ENCODE data around the gene ERG.

Gene ERG

DNA sequence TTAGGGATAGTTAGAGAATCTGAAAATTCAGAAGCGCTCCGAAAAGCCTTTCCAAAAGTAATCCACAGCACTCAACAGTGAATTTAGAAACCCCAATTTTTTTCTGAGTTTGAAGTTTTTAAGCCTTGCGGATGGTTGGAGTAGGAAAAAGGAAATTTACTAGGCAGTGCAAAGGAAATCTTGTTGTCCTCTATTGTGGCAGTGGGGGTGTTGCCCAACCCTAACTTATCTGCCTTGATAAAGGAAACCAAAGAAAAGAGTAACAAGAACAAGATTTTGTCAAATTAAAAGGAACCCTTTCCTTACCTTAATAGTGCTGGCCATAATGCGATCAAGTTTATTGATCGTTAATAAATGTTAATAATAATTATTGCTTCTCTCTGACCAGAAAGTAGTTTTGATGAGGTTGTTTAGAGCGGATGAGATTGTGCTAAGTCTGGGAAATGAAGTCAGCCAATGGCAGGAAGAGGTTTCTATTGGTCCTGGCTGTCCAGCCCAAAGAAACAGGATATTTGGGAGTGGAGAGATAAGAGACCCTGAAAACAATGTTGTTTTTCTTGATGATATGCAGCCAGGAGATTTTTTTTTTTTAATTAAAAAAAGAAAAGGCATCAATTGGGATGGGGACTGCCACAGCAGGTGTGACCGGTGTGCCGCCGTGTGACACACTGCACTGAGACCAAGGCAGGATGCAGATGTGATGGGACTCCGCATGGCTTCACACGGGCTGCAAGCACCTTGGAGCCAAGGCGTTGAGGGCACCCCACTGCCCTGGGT, at the start of gene ERG:
ERG (minus strand) TSS at position 421 of the 777 bp plus-strand sequence; CDS start at position 324, 97 bp downstream.
- no peak for DNase-seq (ENCODE audit: low read depth in 2 of 2)

DNA sequence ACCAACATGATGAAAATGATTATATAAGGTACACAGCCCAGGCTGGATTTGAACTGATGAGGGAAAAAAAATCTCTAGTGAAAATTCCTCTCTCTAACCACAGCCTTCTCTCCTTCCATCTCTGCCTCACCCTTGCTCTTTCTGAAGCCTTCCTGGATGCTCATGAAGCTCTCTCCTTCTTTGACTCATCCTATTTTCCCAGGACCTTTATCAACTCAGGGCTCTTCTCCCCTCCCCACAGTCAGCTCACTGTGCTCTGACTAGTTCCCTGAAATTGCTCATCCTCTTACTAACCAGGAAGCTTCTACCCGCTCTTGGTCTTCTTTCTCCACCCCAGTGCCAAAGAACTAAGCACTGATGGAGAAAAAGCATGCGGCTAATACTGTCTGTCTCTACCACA, 46.4 kb upstream of the ERG start:
- no peak for DNase-seq (ENCODE audit: low read depth in 2 of 2)

DNA sequence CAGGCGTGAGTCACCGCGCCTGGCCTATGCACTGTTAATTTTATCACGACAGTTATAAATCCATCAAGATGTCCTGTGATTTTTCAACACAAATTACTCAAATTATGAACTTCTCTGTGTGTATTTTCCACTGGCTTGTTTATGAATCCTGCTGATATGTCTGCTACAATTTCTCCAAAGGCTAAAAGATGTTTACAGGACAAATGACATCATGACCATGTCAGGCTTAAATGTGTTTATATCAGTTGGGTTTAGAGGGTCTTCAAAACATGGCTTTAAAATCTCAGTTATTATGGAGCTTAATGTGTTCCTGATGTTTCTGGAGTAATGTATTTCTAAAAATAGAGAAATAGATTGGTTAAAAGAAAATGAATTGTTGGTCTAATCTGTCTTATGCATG, 44.0 kb upstream of the ERG start:
- DNase-seq (ENCODE audit: low read depth in 2 of 2) = no peak

DNA sequence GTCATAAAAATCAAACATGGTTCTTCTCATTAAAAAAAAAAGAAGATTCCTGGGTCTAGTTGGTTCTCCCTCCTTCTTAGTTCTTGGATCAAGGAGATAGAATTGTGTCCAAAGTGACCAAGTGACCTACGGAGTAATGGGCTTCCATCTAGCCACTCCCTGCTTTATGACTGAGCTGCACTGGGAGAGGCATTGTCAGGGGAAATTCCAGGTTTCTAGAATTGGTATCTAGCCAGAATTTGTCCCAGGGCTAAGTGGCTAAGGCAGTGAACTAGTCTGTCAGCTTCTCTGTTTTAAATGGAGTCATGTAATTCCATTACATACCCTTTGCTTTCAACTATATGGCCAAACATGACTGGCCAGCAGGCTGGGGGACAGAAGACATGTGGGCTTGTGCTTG, 40.1 kb upstream of the ERG start:
- DNase-seq (ENCODE audit: low read depth in 2 of 2) = no peak

GRCh38 chr21:38534591-38534990, 36.3 kb upstream of the ERG start:
- DNase-seq (ENCODE audit: low read depth in 2 of 2) = no peak

DNA sequence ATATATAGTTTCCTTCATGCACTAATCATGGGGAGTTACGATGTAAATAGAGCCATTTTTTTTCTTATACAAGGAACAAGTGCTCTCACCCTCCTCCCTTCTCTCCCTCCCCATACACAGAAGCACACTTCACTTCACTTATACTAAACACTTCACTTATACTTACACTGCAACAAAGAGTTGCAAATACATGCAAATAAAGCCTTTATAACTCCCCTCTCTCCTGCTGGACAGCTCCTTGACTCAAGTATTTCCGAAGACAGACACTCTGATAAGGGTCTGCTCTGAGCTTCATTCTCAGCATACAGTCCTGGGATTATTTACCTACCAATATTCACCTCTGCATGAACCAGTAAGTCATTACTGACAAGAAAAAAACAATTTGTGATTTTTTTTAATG, 35.6 kb upstream of the ERG start:
- no peak for DNase-seq (ENCODE audit: low read depth in 2 of 2)

GRCh38 chr21:38531591-38531990, 33.3 kb upstream of the ERG start:
- no peak for DNase-seq (ENCODE audit: low read depth in 2 of 2)

DNA sequence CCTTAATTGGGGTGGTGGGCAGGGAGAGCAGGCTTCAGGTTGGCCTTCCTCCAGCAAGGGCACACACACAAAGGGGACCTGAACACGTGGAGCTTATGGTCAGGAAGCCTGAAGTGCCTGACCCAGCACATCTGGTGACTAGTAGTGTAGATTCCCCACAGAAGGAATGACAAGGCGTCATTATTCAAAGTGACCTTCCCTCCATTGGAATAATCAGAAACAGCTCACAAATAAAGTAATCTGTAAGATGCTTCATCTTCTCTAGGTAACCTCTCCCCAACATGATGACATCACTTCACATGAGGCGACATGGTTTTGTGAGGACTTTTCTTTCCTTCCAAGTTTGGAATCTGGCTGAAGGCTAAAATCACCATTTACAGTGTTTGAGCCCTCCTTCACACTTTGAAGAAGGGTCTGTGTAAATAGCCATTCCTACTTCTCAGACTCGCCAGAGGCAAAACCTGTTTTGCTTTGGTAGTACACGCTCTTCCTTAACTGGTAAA, 32.8 kb upstream of the ERG start:
- DNase-seq (ENCODE audit: low read depth in 2 of 2) = no peak

GRCh38 chr21:38527737-38528136, 29.5 kb upstream of the ERG start:
- DNase-seq (ENCODE audit: low read depth in 2 of 2) = no peak

DNA sequence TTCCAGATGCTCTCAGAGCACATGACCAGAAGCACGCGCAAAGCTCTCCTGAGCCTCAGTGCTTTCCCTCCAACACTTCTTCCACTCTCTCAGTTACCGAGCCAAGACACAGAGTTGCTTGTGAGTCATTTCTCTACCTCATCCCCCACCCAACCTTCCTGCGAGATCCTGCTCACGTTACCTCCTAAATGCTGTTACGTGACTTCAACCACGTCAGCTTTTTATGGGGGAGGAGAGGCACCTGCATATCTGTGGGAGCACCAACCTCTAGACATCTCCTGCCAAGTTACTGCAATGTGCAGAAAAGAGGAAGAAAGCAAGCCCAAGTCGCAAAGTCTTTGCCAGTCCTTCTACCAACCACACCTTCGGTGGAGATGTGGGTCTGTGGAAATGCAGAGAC, 27.2 kb upstream of the ERG start:
- DNase-seq (ENCODE audit: low read depth in 2 of 2) = no peak

DNA sequence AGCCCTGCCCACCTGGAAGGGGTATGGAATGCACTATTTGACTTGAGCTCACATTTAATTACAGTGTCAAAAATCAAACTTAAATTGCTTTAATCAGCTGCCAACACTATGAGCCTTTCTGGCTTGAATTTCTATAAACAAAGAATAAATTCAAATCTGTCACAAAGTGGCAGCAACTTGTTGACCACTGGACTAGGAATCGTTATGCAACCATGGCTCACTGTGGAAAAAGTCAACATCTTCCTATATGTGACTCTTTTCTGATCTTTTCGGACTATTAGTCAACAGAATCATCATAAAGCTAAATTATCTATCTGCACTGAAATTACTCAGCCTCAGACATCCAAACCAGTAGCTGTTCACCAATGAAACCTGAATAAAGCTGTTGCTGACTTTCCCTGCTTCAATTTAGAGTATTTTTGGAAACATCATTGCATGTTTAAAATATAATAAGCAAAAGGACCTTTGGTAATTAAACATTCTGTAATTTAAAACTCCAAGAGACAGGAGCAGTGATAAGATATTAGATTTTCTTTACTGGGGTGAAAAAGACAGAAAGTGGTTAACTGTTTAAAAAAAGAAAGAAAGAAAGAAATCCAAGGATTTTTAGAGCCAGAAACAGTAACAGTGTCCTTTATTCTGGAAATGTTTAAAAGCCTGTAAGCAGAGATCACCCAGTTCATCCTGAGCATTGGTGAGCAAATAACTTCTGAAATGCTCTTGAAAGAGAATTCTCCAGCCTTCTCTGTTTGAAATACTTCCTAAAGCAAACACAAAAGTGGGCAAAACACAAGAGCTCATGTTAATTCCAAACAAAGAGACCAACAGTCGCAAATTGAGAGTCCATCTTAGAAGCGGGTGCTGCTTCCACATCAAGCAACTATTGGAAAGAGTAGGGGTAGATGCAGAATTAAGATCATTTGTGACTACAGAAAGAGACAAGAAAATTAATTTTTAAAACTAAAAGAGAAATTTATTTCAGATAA, 26.2 kb upstream of the ERG start:
- no peak for DNase-seq (ENCODE audit: low read depth in 2 of 2)

GRCh38 chr21:38520511-38520910, 22.2 kb upstream of the ERG start:
- DNase-seq (ENCODE audit: low read depth in 2 of 2) = no peak

DNA sequence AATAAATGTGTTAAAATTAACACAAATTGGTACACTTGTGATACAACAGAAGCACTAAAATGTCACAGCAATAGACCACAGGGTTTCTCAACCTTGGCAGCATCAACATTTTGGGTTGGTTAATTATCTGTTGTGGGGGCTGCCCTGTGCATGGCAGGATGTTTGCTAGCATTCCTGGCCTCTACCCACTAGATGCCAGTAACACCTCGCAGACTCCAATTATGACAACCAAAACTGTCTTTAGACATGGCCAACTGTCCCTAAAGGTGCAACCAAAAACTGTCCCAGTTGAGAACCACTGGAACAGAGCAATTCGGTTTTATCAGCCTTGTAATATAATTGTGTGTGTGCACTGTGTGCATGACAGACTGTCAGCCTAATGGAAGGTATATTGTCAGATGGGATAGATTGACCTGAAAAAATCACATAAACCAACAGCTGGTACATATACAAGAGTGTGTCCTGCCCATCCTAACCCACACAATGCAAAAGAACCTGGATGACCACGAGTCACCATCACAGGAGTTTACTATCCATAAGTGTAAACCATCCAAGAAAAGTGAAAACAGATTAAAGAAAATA, 13.5 kb upstream of the ERG start:
- DNase-seq (ENCODE audit: low read depth in 2 of 2) = no peak

DNA sequence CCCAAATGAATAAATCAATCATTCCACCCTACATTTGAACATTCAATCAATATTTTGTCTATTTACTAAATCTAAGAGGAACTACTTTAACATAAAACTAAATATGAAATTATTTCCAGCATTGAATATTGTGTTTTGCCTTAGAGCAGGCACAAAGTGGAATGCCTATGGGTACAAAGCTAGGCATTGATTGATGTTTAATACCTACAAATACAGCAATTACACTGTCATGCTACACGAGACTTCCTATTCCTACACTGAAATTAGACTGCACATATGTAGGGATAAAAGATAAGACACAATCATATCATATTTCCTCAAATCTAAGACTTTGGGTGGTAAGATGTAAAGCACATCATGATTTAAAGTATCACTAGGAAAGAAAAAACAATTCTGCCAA, 12.9 kb upstream of the ERG start:
- DNase-seq (ENCODE audit: low read depth in 2 of 2) = no peak

GRCh38 chr21:38507374-38507942, 9.2 kb upstream of the ERG start:
- DNase-seq (ENCODE audit: low read depth in 2 of 2) = no peak

GRCh38 chr21:38506661-38507281, 8.5 kb upstream of the ERG start:
- DNase-seq (ENCODE audit: low read depth in 2 of 2) = no peak

DNA sequence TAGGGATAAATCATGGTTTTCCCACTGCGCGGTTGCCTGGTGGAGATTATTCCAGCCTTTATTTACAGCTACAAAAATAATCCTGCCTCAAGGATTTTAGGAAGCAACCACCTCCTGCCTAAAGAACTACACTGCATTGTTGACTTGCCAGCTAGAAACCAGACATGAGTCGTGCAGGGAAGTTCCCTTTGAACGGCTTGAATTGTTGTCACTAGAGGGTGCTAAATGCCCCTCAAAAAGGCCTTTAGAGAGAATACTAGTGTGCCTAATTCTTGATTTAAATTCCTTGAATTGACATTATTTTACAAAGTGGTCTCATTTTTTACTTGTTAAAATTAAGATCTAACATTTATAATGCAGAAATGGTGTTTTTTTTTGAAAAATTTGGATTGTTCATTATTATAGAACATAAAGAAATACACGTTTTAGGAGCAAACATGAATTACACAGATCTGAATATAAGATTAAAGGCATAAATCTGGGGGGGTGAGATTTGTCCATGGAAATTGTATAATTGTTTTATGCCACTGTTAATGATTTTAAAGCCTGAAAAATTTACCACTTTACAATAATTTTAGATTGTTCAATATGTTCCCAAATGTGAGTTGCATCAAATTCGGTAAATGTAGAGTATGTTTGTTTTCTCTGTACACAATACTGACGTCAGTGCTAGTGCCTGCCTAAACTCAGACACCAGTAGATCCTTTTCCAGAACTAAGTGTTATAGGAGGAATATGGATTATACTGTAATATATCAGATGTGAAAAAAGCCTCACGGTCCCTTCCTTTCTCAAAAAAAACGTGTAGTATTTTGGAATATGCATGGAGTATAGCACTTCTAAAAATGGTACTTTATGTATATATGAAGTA, 7.6 kb upstream of the ERG start:
- DNase-seq (ENCODE audit: low read depth in 2 of 2) = no peak

GRCh38 chr21:38504066-38504465, 5.8 kb upstream of the ERG start:
- DNase-seq (ENCODE audit: low read depth in 2 of 2) = no peak

GRCh38 chr21:38503583-38503982, 5.3 kb upstream of the ERG start:
- no peak for DNase-seq (ENCODE audit: low read depth in 2 of 2)

GRCh38 chr21:38500073-38500472, 1.8 kb upstream of the ERG start:
- no peak for DNase-seq (ENCODE audit: low read depth in 2 of 2)

DNA sequence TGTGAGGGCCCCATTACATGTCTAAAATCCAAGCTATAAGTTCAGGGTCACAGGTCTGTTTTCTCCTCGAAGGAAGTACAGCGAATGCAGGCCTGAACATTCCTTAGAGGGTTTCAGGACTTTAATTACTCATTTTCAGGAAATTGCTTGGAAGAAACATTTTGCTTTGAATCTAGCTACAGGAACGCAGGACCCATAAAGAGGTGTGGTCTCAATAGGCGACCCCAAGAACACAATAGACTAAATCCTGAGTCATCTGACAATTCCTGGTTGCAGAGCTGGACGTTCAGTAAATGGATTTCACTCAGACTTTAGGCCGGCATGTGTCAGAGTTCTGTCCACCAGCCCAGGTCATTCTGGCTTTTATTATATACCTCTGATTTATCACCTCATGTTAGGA, 1.0 kb upstream of the ERG start:
- DNase-seq (ENCODE audit: low read depth in 2 of 2) = no peak
